Hepatocyte (in vitro differentiated cells): ENCODE data around the gene DDIAS.
"Not testable (repeated sequence)": the region's sequence is repeated elsewhere in the genome, so short reads cannot be mapped to it uniquely, and the experiment has no call there.

Experiments used
- CTCF ChIP-seq: fragments of 200-600 bp; sonication (generic); IDR thresholded peaks from 2 replicates; pipeline ENCODE4 v1.5.1; 2016; ENCODE audit warnings: antibody characterized with exemption, mild to moderate bottlenecking; ENCODE audit not compliant: poor library complexity
- EZH2 ChIP-seq: fragments of 200-600 bp; sonication (generic); IDR thresholded peaks from 2 replicates; pipeline ENCODE4 v1.6.1; 2016; ENCODE audit warnings: antibody characterized with exemption, mild to moderate bottlenecking, borderline replicate concordance
- EZH2phosphoT487 ChIP-seq: fragments of 200-600 bp; sonication (generic); IDR thresholded peaks from one replicate; pipeline ENCODE4 v1.6.1; 2018; ENCODE audit warnings: antibody characterized with exemption, mild to moderate bottlenecking, low read depth, moderate library complexity; ENCODE audit not compliant: unreplicated experiment, severe bottlenecking

GRCh38 chr11:82962021-82962420 is 60.5 kb downstream of the DDIAS start:
- TF ChIP-seq CTCF, EZH2, EZH2phosphoT487: not testable (repeated sequence)
